NOMO-1 treated with DMSO at 0.1 percent for 48 hours (cell line): ENCODE results near the gene ERGIC1.
"Not testable (repeated sequence)": the region's sequence is repeated elsewhere in the genome, so short reads cannot be mapped to it uniquely, and the experiment has no call there.

Experiments
- DNase-seq: peaks from one replicate; lab custom pipeline; 2025; ENCODE audit not compliant: unreplicated experiment; lab: John Stamatoyannopoulos, UW

The ERGIC1 gene

DNA sequence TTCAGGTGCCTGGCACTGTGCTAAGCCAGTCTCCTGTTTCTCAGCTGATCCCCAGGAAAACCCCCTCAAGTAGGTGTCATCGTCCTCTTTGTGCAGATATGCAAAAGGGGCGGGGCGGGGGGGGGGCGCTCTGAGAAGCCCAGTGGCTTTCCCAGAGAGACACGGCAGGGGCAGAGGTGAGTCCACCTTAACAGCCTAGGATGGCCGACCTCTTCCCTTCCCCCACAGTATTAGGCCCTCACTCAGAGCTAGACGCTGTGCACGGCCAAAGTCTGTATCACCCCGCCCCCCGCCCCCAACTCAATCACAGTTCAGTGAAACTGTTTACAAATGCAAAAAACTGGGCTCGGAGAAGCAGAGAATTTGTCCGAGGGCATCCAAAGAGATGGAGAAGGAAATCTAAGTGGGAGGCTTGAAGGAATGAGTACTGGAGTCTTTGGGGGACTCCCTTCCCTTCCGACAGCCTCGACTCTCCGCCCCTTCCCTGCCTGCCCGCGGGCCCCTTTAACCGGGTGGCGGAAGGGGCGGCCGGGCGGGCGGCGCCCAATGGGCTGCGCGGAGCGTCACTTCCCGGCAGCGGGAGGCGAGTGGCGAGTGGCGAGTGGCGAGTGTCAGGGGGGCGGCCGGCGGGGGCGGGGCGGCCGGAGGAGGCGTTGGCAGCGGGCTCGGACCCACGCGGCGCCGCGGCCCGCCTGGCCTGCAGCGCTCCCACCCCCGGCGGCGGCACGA lies at the start of gene ERGIC1:
TSS of gene ERGIC1 (plus strand) at position 566 of the 729 bp plus-strand sequence. CDS start at position 729, 163 bp downstream.
- peak; percentile 70 for DNase-seq

DNA sequence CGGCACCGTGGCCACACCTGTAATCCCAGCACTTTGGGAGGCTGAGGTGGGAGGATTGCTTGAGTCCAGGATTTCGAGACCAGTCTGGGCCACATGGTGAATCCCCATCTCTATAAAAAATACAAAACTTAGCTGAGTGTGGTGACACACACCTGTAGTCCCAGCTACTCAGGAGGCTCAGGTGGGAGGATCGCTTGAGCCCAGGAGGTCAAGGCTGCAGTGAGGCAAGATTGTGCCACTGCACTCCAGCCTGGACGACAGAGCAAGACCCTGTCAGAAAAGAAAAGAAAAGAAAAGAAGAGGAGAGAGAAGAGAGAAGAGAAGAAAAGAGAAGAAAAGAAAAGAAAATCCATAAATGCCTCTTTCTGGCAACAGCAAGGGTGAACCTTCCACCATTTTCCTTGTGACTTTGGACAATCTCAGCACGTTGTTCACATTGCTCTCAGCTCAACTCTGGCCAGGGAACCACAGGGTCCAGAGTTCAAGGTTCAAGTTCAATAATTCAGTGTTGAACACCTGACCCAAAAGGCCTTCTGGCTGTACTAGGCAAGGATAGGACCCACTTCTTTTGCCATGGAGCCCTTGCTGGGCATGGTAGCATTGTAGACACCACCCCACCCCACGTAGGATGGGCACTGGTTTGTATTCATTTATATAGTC lies 48.5 kb upstream of the ERGIC1 start:
- DNase-seq, result no peak

GRCh38 chr5:172786736-172787462 lies 47.2 kb upstream of the ERGIC1 start:
- no peak for DNase-seq

- DNase-seq, result not testable (repeated sequence)
Measured at GRCh38 chr5:172787538-172787937, 46.5 kb upstream of the ERGIC1 start.

DNA sequence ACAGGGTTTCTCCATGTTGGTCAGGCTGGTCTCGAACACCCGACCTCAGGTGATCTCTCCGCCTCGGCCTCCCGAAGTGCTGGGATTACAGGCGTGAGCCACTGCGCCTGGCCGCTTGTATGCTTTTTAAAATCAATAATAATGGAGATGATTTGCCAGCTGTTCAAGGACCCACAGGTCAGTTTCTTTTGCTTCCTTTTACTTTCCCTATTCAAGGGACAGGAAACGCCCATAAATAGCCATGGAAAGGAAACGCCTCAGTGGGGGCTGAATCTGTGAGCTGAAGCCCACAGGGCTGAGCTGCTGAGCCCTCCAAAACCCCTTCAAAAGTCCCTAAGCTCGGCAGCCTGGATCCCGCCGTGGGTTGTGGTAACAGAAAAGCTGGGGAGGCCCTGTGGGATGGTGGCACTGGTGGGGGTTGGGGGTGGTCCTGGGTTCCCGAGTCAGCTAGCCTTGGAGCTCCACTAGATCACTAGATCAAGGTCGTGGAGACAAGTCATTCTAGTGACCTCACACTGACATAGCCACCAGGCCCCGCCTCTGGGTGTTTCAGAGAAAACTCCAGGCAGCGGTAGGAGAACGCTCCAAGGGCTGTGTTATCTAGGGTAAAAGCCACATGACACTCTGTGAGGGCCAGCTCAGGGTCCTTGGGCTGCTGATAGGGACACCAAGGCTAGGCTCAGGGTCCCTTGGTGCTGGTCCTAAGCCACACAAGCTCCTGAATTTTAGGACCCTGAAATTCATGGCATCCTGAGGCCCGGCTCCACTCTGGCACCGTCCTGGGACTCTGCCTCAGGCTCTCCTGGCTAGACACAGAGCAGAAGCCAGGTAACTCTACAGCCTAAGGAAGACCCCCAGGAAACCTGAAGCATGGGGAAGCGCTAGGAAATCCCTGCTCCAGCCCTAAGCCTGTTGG lies 45.0 kb upstream of the ERGIC1 start:
- DNase-seq, result no peak

GRCh38 chr5:172789687-172790495 lies 44.2 kb upstream of the ERGIC1 start:
- DNase-seq, result no peak

- DNase-seq, result no peak
Measured at GRCh38 chr5:172790496-172790889, 43.6 kb upstream of the ERGIC1 start.

GRCh38 chr5:172791286-172791685 lies 42.8 kb upstream of the ERGIC1 start:
- no peak for DNase-seq

DNA sequence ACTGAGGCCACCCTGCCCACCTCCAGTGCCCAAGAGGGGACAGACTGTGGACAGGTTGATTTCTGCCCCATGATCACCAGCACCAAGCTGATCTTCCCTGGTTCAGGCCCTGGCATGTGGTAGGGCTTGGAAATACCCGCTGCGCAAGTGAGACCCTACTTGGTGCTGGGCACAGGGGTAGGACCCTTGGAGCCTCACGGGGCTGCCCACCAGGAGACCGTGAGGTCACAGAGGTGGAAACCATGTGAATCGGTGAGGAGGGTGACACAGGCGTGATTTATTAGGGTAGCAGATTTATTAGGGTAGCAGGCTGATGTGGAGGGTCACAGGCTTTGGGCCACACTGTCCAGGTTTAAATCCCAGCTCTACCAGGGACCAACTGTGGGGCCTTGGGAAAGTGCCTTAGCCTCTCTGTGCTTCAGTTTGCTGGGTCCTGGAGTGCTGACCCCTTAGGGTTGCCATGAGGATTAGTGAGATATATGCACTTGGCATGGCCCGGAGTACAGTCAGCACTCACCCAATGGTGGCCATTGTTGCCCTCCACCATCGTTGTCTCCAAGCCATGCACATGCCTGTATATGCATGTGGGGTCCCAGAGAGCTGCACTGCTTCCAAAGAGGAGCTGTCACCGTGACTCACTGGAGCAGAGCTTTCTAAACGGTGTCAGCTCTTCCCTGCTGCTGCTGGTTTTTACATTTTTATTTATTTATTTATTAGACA lies 42.2 kb upstream of the ERGIC1 start:
- DNase-seq, result no peak

DNA sequence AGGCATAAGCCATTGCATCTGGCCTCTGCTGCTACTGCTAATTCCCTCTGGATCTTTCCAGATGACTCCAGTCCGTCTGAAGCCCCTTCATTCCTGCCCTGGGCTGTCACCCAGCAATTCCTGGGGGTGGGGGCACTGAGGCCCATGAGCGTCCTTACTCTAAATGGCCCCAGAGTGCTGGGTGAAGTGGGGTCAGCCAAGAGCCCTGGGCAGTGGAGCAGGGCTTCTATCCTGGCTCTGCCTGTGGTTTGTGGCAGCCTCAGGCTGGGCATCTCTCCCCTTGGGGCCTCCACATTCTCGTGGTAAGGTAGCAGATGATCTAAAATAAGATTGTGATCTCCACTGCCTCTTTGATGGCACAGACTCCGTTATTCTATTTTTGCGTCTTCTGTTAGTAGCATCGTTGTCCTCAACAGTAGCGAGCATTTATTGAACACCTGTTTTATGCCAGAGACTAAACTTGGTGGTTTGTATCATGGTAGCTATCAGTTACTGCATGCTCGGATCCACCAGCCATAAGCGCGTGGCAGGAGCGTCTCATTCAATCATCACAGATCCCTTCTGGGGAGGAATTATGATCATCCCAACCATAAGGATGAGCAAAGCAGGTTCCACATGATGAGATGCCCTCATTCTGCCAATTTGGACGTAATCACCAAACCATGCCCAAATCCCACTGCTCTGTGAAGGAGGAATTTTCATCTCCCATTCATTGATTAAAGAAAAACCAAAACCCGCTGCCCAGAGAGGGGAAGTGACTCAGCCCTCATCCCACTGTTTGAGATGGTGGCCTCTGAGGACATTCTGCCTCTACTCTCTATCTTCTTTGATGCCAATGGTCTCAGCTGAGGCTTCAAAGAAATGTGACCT lies 41.1 kb upstream of the ERGIC1 start:
- DNase-seq, result no peak

GRCh38 chr5:172793577-172794488 lies 40.2 kb upstream of the ERGIC1 start:
- DNase-seq, result peak; percentile 55

- no peak for DNase-seq
Measured at GRCh38 chr5:172795318-172795977, 38.6 kb upstream of the ERGIC1 start.

DNA sequence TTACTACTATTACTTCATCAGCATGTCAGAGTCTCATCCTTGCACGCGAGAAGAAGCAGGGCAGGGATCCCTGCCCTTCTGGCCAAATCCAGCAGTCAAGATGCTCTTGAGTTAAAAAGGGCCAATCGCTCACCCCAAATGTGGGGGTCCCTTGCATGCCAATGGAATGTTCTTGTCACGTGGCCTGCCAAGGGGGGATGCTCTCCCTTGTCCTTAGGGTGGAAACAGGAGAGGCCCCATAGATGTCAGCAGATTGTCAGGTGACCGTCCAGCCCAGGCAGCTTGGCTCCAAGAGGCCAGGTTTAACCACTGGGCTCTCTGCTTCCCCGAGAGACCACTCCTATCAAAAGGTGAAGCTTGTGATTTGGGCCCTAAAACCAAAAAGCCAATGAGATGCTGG lies 37.7 kb upstream of the ERGIC1 start:
- no peak for DNase-seq

DNA sequence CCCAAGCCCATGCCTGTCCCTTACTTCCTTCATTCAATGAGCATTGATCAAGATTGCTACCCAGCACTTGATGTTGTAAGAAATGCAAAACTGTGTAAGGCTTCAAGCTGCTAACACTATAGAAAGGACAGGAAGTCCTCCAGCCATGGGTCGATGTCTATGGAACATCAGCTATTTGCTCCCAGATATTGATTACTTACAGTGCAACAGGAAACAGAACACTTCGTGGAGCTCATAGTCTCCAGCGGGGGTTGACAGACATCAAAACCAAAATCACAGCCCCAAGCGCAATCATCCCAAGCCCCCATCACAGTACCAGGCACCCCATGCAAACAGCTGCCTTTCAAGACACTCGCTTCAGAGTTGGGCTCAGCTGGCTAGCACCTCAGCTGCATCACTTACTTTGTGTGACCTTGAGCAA lies 36.3 kb upstream of the ERGIC1 start:
- peak; percentile 3 for DNase-seq

GRCh38 chr5:172798422-172799215 lies 35.4 kb upstream of the ERGIC1 start:
- peak; percentile 93 for DNase-seq

DNA sequence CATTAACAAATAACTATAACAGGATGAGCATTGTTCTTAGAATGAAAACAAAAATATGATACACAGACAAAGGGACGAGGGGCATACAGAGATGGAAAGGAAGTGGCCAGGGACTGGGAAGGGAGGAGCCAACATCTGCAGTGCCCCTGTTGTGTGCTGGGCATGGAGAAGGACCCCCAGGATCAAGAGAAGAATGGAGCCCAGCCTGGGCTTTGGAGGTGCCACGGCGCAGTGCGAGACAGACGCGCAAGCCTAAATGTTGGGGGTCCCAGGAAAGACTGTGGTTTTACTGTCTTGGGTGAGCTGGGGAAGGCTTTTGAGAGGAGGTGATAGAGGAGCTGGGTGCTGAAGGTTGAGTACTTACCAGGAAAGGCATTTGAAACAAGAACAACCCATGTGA lies 34.6 kb upstream of the ERGIC1 start:
- DNase-seq, result no peak
